ENCODE results near the gene SLC34A1.

DNA sequence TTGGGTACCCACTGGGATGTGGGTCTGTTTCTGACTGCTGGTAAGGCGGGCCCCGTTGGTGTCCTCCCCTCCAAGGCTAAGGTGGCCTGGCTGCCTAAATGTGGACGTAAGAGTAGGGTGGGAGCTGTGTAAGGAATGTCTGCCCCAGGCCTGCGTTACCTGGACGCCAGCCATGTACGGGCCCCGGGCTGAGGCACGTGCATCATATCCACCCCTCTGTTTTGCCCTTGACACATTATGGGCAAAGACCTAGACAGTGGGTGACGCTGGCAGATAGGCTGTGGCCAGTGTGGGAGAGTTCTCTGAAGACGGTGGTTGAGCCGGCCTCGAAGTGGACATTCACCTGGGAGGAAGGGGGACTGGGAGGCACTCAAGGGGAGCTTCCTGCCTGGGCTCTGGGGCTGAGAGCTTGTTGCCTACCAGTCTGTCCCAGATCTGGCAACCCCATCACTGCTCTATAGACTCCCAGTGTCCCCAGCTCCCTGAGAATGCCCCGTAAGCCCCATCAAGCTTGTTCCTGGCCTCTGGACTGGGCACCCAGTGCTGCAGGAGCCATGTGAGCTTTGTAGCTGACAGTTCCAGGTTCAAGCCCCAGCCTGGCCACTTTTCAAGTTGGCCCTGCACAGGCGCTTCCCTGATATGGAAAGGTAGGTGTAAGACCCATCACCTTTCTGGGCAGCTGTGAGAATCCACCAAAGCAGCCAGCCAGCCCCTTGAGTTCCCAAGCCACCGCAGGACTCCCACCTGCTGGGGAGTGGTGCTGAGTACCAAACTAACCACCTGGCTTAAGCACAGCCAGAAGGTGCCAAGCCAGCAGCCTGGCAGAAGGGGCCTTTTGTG lies 59.1 kb downstream of the SLC34A1 start:
- TF ChIP-seq, protein P1, sequence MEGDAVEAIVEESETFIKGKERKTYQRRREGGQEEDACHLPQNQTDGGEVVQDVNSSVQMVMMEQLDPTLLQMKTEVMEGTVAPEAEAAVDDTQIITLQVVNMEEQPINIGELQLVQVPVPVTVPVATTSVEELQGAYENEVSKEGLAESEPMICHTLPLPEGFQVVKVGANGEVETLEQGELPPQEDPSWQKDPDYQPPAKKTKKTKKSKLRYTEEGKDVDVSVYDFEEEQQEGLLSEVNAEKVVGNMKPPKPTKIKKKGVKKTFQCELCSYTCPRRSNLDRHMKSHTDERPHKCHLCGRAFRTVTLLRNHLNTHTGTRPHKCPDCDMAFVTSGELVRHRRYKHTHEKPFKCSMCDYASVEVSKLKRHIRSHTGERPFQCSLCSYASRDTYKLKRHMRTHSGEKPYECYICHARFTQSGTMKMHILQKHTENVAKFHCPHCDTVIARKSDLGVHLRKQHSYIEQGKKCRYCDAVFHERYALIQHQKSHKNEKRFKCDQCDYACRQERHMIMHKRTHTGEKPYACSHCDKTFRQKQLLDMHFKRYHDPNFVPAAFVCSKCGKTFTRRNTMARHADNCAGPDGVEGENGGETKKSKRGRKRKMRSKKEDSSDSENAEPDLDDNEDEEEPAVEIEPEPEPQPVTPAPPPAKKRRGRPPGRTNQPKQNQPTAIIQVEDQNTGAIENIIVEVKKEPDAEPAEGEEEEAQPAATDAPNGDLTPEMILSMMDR (conservative IDR thresholded peaks at IDR 0.05; ENCODE audit: low read depth in 2 of 2): no peak
- TF ChIP-seq ZNF114 (CRISPR knock-in tag; IDR thresholded peaks at IDR 0.05): no peak
- TF ChIP-seq POLR2AphosphoS5 (IDR thresholded peaks at IDR 0.05; ENCODE audit: low read depth): peak; percentile 15; the same call in 1 of the 2 replicates
- no peak for TF ChIP-seq JUNB (IDR thresholded peaks at IDR 0.05; ENCODE audit: unreplicated experiment)
- TF ChIP-seq STAT1 (IDR thresholded peaks at IDR 0.05; ENCODE audit: unreplicated experiment): no peak
- no peak for TF ChIP-seq ZNF331 (CRISPR knock-in tag; IDR thresholded peaks at IDR 0.05; ENCODE audit: low read depth)
- no peak for TF ChIP-seq CREB1 (CRISPR knock-in tag; IDR thresholded peaks at IDR 0.05; ENCODE audit: low read depth)
- no peak for TF ChIP-seq EZH2 (IDR thresholded peaks at IDR 0.05; ENCODE audit: low read depth, unreplicated experiment)
- TF ChIP-seq REST (IDR thresholded peaks at IDR 0.05; ENCODE audit: unreplicated experiment): no peak
- no peak for TF ChIP-seq EZH2phosphoT487 (IDR thresholded peaks at IDR 0.05; ENCODE audit: unreplicated experiment)
- TF ChIP-seq ZNF462 (CRISPR knock-in tag; IDR thresholded peaks at IDR 0.05): no peak
- no peak for TF ChIP-seq ETS1 (IDR thresholded peaks at IDR 0.05)

Measured in GM23338 (cell line).